HL-60 (cell line): ENCODE data around the gene A2M.

Experiments used
- DNase-seq, 2 experiments: peaks; one replicate each; pipeline ENCODE4 v3.0.0-alpha.2; 2010 to 2020; ENCODE audit warnings: low read depth in 1 of 2, low spot score in 1 of 2
- H3K27ac ChIP-seq: fragments of 250-450 bp; sonication (Bioruptor Pico); replicated peaks from 2 replicates; pipeline ENCODE4 v1.5.1; 2020; ENCODE audit warnings: mild to moderate bottlenecking, moderate library complexity
- H3K27me3 ChIP-seq: fragments of 250-450 bp; sonication (Bioruptor Pico); 2 replicates; pipeline ENCODE4 v1.5.1; 2021; ENCODE audit warnings: mild to moderate bottlenecking, moderate library complexity; ENCODE audit not compliant: insufficient read depth, poor library complexity, severe bottlenecking
- H3K4me3 ChIP-seq: replicated peaks from 2 replicates; pipeline ENCODE4 v1.5.1; 2011; ENCODE audit warnings: mild to moderate bottlenecking, control low read depth, low read length; ENCODE audit not compliant: insufficient read depth
- CTCF ChIP-seq: IDR thresholded peaks from one replicate; pipeline ENCODE4 v1.5.1; 2011; ENCODE audit warnings: low read length, control low read depth, inconsistent platforms; ENCODE audit not compliant: insufficient read depth
- GABPA ChIP-seq: IDR thresholded peaks from 2 replicates; pipeline ENCODE4 v1.6.1; 2012; ENCODE audit warnings: low read depth
- POLR2AphosphoS5 ChIP-seq: IDR thresholded peaks from 2 replicates; pipeline ENCODE4 v1.6.1; 2012; ENCODE audit warnings: low read depth
- REST ChIP-seq: IDR thresholded peaks from 2 replicates; pipeline ENCODE4 v1.6.1; 2012; ENCODE audit warnings: low read depth; ENCODE audit not compliant: insufficient replicate concordance
- SPI1 ChIP-seq: IDR thresholded peaks from 2 replicates; pipeline ENCODE4 v1.6.1; 2012; ENCODE audit warnings: low read depth, mild to moderate bottlenecking, borderline replicate concordance

A2M gene

GRCh38 chr12:9108504-9109212 is 7.1 kb downstream of the A2M start:
- Histone ChIP-seq H3K4me3 (no peak overlapping the region), H3K27me3 (no peaks in the 10 kb centered on the region), H3K27ac (no peak overlapping the region)
- DNase-seq, result no peak
- TF ChIP-seq SPI1 (no peak), POLR2AphosphoS5 (no peak)

DNA sequence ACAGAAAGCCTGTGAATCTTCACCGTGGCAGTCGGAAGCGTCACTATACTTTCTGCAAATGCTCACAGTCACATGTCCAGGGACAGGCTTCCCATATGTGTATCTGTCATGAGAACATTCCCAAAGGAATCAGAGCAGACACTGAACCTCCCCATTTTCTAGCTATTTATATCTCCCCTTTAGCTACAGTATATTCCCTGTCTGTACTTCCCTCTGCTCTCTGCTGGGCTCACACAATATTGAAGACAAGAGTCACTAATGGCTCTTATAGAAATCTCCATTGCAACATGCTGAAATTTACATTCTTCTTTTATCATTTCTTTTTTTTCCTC is 8.2 kb downstream of the A2M start:
- no peak overlapping the region for H3K4me3 ChIP-seq
- no peaks in the 10 kb centered on the region for H3K27me3 ChIP-seq
- DNase-seq, result no peak
- TF ChIP-seq GABPA, result no peak
- no peak for TF ChIP-seq SPI1
- TF ChIP-seq REST, result no peak
- no peak for TF ChIP-seq POLR2AphosphoS5
- no peak for TF ChIP-seq CTCF
- H3K27ac ChIP-seq, result no peak overlapping the region

DNA sequence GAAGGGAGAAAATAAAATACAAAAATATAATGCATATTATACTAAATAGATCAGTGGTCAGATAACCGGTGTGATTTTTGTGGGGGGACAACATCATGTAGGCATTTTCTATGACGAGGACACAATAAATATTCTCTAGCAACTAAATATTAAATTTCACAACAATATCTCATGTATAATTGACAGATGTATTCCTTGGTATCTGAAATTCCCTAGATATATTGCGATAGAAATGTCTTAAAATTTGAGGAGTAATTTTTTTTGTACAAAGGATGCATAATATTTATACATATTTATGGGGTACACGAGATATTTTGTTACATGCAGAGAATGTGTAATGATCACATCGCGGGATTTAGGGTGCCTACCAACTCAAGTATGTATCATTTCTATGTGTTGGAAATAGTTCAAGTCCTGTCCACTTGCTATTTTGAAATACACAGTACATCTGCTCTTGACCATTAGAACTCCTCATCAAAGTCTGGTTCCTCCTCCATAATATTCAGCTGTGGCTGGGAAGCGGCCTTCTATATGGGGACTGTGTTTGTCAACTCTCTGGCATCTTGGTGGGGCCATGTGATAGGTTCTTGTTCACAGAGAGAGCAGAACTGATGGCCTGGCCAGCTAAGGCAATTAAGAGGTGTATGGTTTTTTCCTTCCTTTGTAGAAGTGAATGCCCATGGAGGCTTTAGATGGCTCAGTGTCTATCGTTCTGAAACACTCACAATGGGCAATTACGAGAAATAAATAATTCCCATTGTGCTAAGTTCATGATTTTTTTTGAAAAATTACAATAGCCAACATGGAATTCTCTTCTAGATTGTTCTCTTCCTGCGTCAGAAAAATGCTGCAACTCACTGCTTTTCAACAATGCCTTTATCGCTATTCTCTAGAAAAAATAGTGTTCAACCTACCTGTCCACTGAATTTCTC is 8.8 kb downstream of the A2M start:
- H3K27ac ChIP-seq, result no peak overlapping the region
- DNase-seq, result no peak
- H3K27me3 ChIP-seq, result no peaks in the 10 kb centered on the region
- no peak overlapping the region for H3K4me3 ChIP-seq
- TF ChIP-seq SPI1, result no peak
- no peak for TF ChIP-seq POLR2AphosphoS5
- no peak for TF ChIP-seq GABPA
- no peak for TF ChIP-seq REST
- TF ChIP-seq CTCF, result no peak

DNA sequence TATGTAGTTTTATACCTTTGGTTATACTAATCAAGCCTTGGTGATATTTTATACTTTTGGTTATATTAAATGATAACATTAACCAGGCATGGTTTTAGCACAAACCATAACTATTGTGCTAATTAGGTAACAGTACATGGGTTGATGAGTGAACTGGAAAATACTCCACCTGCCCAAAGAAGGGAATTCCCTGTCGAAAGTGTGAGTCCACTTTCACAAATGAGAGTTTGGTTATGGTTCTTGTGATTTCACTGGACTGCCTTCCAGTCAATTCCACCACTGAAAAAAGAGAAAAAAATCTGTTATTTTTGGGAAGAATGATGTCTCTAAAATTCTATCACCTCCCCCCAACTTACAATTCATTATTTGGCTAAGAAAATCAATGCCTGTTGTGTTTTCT is 9.7 kb downstream of the A2M start:
- H3K27me3 ChIP-seq, result no peaks in the 10 kb centered on the region
- H3K4me3 ChIP-seq, result no peak overlapping the region
- no peak overlapping the region for H3K27ac ChIP-seq
- no peak for DNase-seq
- TF ChIP-seq GABPA, result no peak
- no peak for TF ChIP-seq CTCF
- TF ChIP-seq REST, result no peak
- no peak for TF ChIP-seq POLR2AphosphoS5
- no peak for TF ChIP-seq SPI1
